Activated CD8-positive, alpha-beta T cell treated with anti-CD3 and anti-CD28 coated beads for 36 hours (primary cell): ENCODE measurements around the gene TARBP2. TPM values are rescaled to one million over a fixed set of nuclear protein-coding genes. Genes with fewer than 3 reads are reported as not detected.
A peak's percentile ranks its signal among the peaks of the same experiment; 100 is the strongest.

ENCODE experiments used
- ATAC-seq: fragments of 200-7000 bp; cut with Tn5 transposase; one replicate; pipeline ENCODE4 v1.10.0; 2021; ENCODE audit warnings: mild to moderate bottlenecking, moderate library complexity
- CTCF ChIA-PET: fragments of 350-600 bp; sonication (Branson Sonifier 250); formaldehyde crosslinking; loops from one replicate; lab custom pipeline; 2021; ENCODE audit warnings: antibody characterized with exemption; lab: Charles Lee
- POLR2A ChIA-PET: fragments of 350-600 bp; sonication (Branson Sonifier 250); formaldehyde crosslinking; loops from one replicate; lab custom pipeline; 2021; ENCODE audit warnings: antibody characterized with exemption; lab: Charles Lee
- DNase-seq: peaks from one replicate; pipeline ENCODE4 v3.0.0-alpha.2; 2020
- H3K27ac Mint-ChIP-seq: one replicate; pipeline ENCODE4 v1.8.0; 2021; ENCODE audit warnings: mild to moderate bottlenecking, mixed read lengths
- H3K27me3 Mint-ChIP-seq: one replicate; pipeline ENCODE4 v1.8.0; 2021; ENCODE audit warnings: mixed read lengths
- H3K36me3 Mint-ChIP-seq: one replicate; pipeline ENCODE4 v1.8.0; 2021; ENCODE audit warnings: low read depth, mixed read lengths
- H3K4me1 Mint-ChIP-seq: one replicate; pipeline ENCODE4 v1.8.0; 2021; ENCODE audit warnings: low read depth, mixed read lengths
- H3K4me3 Mint-ChIP-seq: one replicate; pipeline ENCODE4 v1.8.0; 2021; ENCODE audit warnings: mild to moderate bottlenecking, moderate library complexity, mixed read lengths
- H3K9me3 Mint-ChIP-seq: one replicate; pipeline ENCODE4 v1.8.0; 2021; ENCODE audit warnings: mixed read lengths
- intact Hi-C: fragments of 100-400 bp; cut with micrococcal nuclease; formaldehyde crosslinking; loops from one replicate; pipeline ENCODE4 v1.10.0; 2022
- total RNA-seq, 2 experiments: library from RNA; stranded (reverse); gene quantifications; one replicate each; pipeline ENCODE4 v1.2.3, GENCODE V29; 2021
- TF ChIP-seq, protein P1 (sequence below): fragments of 200-600 bp; IDR thresholded peaks from one replicate; pipeline ENCODE4 v1.8.0; 2022; ENCODE audit warnings: antibody characterized with exemption, mild to moderate bottlenecking

Gene TARBP2
- total RNA-seq, 2 experiments from 2014 or later, result 32.0 to 33.3 TPM

DNA sequence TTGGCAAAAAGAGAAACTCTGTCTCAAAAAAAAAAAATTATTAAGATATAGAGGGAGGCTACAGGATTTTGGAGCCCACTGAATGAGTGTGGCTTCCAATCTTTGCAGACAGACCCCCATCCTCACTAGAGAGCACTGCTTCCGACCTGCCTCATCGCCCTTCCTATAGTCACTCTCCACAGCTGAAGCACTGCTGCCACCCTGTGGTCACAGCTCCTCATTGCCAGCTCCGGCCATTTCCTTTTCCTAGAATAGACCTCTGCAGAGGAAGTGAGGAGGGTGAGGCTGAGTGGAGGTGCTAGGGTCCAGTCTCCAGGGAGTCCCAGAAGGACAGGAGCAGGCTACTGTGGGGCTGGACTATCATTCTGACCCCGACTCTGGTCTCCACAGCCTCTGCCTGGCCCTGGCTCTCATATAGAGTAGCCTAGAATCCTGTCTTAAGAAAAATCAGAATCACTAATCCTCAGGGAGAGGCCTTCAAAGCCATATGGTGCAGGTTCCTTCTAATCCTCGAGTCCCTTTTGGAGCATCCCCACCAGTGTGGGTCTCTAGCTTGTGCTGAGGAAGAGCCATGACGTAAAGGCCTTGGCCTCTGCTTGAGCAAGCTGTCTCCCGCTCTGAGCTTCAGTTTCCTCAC lies 7.6 kb downstream of the TARBP2 start:
- H3K4me3 Mint-ChIP-seq, result no peak overlapping the region
- CTCF ChIA-PET, result interaction anchor here (0.6 to 4.8 kb wide), 39 partner anchors 8 to 297 kb away, joined by 3 to 66 read pairs (median 5); partner anchors contain the start of genes AAAS, ATP5MC2, MAP3K12 and TARBP2
- H3K36me3 Mint-ChIP-seq, result peaks cover 3% of the 10 kb centered on the region
- TF ChIP-seq, protein P1, sequence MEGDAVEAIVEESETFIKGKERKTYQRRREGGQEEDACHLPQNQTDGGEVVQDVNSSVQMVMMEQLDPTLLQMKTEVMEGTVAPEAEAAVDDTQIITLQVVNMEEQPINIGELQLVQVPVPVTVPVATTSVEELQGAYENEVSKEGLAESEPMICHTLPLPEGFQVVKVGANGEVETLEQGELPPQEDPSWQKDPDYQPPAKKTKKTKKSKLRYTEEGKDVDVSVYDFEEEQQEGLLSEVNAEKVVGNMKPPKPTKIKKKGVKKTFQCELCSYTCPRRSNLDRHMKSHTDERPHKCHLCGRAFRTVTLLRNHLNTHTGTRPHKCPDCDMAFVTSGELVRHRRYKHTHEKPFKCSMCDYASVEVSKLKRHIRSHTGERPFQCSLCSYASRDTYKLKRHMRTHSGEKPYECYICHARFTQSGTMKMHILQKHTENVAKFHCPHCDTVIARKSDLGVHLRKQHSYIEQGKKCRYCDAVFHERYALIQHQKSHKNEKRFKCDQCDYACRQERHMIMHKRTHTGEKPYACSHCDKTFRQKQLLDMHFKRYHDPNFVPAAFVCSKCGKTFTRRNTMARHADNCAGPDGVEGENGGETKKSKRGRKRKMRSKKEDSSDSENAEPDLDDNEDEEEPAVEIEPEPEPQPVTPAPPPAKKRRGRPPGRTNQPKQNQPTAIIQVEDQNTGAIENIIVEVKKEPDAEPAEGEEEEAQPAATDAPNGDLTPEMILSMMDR, result peak; percentile 92
- intact Hi-C loops, result loop anchor here (5.0 to 10.0 kb wide), 2 partner anchors 36 to 154 kb away; no protein-coding TSS in a partner anchor
- DNase-seq (peak; percentile 93), ATAC-seq (peak; percentile 100)
- POLR2A ChIA-PET, result interaction anchor here (0.6 to 54.1 kb wide), 4 partner anchors 13 to 156 kb away, joined by 3 to 1494 read pairs (median 4); partner anchors contain the start of gene PCBP2
- H3K4me1 Mint-ChIP-seq, result peaks cover 12% of the 10 kb centered on the region
- H3K9me3 Mint-ChIP-seq, result no peaks in the 10 kb centered on the region
- peak overlapping the region; percentile 58 for H3K27ac Mint-ChIP-seq
- no peaks in the 10 kb centered on the region for H3K27me3 Mint-ChIP-seq

DNA sequence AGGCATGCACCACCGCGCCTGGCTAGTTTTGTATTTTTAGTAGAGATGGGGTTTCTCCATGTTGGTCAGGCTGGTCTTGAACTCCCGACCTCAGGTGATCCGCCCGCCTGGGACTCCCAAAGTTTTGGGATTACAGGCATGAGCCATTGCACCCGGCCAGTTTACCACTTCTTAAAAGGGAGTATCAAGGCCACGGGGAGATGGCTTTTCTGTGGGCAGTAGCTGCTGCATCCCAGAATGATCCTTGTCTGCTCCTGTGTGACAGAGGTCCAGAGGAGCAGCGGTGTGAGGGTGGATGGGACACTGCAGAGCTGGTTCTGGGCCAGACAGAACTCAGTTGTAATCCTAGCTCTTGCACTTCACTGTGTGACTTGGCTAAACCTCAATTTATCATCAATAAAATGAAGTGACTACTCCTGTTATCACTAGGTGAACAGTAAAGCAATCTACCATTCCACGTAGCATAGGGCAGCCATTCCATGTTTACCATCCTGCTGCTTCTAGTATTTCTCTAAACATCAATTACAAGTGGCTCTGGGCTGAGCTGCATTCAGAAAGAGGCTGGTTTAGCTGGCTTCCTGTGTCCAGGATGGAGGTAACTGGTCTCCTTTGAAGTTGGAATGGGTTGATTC lies 9.2 kb downstream of the TARBP2 start:
- POLR2A ChIA-PET, result interaction anchor here (1.2 to 54.1 kb wide), 2 partner anchors 9 to 43 kb away, joined by 3 to 1494 read pairs; partner anchors contain the start of genes PCBP2 and TARBP2
- DNase-seq (no peak), ATAC-seq (no peak)
- Mint-ChIP-seq H3K9me3 (no peaks in the 10 kb centered on the region), H3K27ac (no peak overlapping the region), H3K36me3 (peaks cover 12% of the 10 kb centered on the region), H3K27me3 (no peaks in the 10 kb centered on the region), H3K4me3 (no peak overlapping the region), H3K4me1 (peaks cover 10% of the 10 kb centered on the region)
- intact Hi-C loops, result no loop called here
- TF ChIP-seq, protein P1, result no peak
- CTCF ChIA-PET, result interaction anchor here (1.1 to 4.8 kb wide), 10 partner anchors 9 to 237 kb away, joined by 3 to 66 read pairs (median 6); partner anchors contain the start of genes AAAS and TARBP2

DNA sequence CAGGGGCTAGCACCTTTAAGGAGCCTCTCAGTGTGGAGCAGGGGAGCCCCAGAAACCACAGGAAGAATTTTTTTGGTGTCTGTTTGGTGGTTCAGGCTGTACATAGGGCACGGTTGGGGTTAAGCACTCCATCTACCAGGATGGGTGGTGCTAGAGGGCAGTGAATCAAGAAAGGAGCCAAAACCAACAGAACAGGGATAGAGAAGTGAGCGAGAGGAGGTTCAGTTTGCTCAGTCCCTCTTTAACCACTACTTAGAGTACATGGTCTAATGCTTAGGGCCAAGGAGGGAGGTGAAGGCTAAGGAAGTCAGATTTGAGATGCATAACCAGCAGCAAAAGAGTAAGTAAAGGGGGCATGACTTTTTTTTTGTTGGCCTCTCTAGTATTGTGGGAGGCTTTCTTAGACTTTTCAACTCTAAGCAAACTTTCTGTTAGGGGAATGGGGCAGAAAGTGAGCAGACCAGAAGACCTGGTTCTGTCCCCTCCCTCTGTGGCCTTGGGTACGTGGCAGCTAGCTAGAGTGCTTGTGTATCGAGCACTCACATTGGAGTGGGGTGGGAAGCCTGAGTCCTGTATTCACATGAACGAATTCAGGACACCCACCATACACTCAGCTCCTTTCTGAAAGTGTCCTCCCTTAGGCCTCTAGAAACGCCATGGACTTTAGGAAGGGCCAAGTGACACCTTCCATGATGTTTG lies 12.8 kb downstream of the TARBP2 start:
- intact Hi-C loops, result no loop called here
- no peak for ATAC-seq
- CTCF ChIA-PET, result interaction anchor here (0.8 to 1.7 kb wide), 4 partner anchors 13 to 230 kb away, joined by 3 to 6 read pairs (median 3); partner anchors contain the start of genes AAAS and TARBP2
- no peak overlapping the region for H3K27ac Mint-ChIP-seq
- H3K9me3 Mint-ChIP-seq, result no peaks in the 10 kb centered on the region
- H3K36me3 Mint-ChIP-seq, result peaks cover 9% of the 10 kb centered on the region
- DNase-seq, result no peak
- TF ChIP-seq, protein P1, result no peak
- H3K4me1 Mint-ChIP-seq, result peaks cover 3% of the 10 kb centered on the region
- H3K27me3 Mint-ChIP-seq, result no peaks in the 10 kb centered on the region
- H3K4me3 Mint-ChIP-seq, result no peak overlapping the region
- POLR2A ChIA-PET, result interaction anchor here (54.1 kb wide), 1 partner anchor 46 kb away, joined by 1494 read pairs; the partner anchor contains the start of gene PCBP2

DNA sequence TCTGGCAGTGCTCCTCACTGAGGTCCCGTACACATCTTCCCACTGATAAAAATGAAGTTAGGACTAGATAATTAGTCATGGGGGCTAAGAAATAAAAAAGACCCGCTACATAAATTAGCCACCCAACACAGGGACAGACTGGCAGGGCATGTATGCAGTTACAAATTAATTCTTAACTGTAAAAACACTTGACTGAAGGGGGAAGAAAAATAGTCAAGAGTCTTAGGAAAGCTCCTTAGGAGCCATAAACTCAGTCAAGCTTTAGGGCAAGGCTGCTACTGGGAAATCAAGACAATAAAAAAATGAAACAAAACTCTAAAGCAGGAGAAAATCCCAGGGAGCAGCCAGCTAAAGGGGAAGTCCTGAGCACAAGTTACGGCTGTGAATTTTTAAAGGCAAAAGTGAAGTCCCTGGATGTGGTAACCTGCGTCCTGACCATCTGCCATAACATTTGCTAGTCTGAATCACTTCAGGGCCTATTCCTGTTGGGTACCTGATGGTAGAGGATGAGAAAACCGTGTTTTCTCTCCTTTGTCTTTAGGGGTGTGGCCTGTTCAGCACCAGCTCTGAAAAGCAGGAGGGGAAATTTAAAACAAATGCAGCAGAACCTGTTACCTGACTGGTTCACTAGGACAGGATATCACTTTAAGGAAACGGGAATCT lies 13.7 kb downstream of the TARBP2 start:
- intact Hi-C loops, result no loop called here
- Mint-ChIP-seq H3K9me3 (no peaks in the 10 kb centered on the region), H3K27me3 (no peaks in the 10 kb centered on the region), H3K27ac (no peak overlapping the region), H3K4me1 (no peaks in the 10 kb centered on the region), H3K4me3 (no peak overlapping the region), H3K36me3 (peaks cover 11% of the 10 kb centered on the region)
- DNase-seq (no peak), ATAC-seq (no peak)
- CTCF ChIA-PET, result interaction anchor here (0.8 to 1.0 kb wide), 2 partner anchors 163 to 429 kb away, joined by 3 to 4 read pairs; no protein-coding TSS in a partner anchor
- POLR2A ChIA-PET, result no interaction called here
- TF ChIP-seq, protein P1, result no peak
